Suprapubic skin (tissue), 4 donors: ENCODE data around the gene TANGO6.

Source experiments
- CTCF ChIP-seq, 2 donors: fragments of 200-600 bp in 1 of 2; fragments of 450-650 bp in 1 of 2; sonication (generic) in 1 of 2; IDR thresholded peaks; one replicate each; pipeline ENCODE4 v1.5.1; 2016 to 2019; ENCODE audit warnings: antibody characterized with exemption in 2 of 2, mild to moderate bottlenecking in 1 of 2, moderate library complexity in 1 of 2
- EP300 ChIP-seq: sonication (generic); formaldehyde crosslinking; IDR thresholded peaks from one replicate; pipeline ENCODE4 v1.6.1; 2017; ENCODE audit warnings: antibody characterized with exemption
- POLR2A ChIP-seq, 2 donors: fragments of 450-650 bp; IDR thresholded peaks; one replicate each; pipeline ENCODE4 v1.6.1; 2017; ENCODE audit warnings: antibody characterized with exemption in 2 of 2, mild to moderate bottlenecking in 2 of 2, moderate library complexity in 2 of 2
- POLR2AphosphoS5 ChIP-seq, 3 donors: sonication (generic); formaldehyde crosslinking; IDR thresholded peaks; one replicate each; pipeline ENCODE4 v1.6.1; 2017; ENCODE audit warnings: antibody characterized with exemption in 3 of 3

GRCh38 chr16:69111876-69112230, 268.5 kb downstream of the TANGO6 start:
- TF ChIP-seq CTCF (IDR thresholded peaks at IDR 0.05): no peak
- no peak for TF ChIP-seq POLR2AphosphoS5 (IDR thresholded peaks at IDR 0.05)
- no peak for TF ChIP-seq POLR2A (IDR thresholded peaks at IDR 0.05)
- TF ChIP-seq EP300: no peak
